ENCODE results near the gene SPRED3. TPM values are rescaled to one million over a fixed set of nuclear protein-coding genes. Genes with fewer than 3 reads are reported as not detected.

SPRED3 gene
- total RNA-seq, 4 donors from 2014 or later: 0.46 to 0.83 (median 0.59) TPM

DNA sequence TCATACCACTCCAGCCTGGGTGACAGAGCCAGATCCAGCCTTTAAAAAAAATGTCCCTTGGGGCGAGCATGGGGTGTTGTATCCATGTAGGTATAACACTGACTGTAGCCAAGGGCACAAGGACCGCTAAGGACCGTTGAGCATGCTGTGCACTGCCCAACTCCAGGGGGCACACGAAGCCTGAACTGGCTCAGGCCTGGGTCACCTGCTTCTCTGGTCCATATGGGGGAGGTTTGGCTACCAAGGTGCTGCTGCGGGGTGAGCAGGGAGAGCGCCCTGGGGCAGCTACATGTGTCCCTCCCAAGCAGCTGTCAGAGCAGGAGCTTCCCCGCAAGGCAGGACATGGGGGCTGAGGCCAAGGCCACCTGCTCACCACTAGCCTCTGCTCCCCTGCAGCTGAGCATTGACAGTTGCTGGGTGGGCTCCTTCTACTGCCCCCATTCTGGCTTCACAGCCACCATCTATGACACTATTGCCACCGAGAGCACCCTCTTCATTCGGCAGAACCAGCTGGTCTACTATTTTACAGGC lies 36.6 kb upstream of the SPRED3 start:
- no peak for DNase-seq (ENCODE audit: extremely low spot score)
- intact Hi-C loops (cut with DNase I): no loop called here
- TF ChIP-seq EP300 (IDR thresholded peaks at IDR 0.05) (no peak), POLR2AphosphoS5 (IDR thresholded peaks at IDR 0.05) (no peak)
- Histone ChIP-seq H3K4me3 (no peak overlapping the region), H3K27me3 (peaks cover 0 to 32% (median 0%) of the 10 kb centered on the region in 4 donors), H3K9me3 (no peaks in the 10 kb centered on the region), H3K27ac (replicated peaks in 1 of 4) (no peak overlapping the region), H3K36me3 (no peaks in the 10 kb centered on the region), H3K4me1 (no peaks in the 10 kb centered on the region)
- WGBS: 74% methylated on average over 9 of the region's 9 CpGs

DNA sequence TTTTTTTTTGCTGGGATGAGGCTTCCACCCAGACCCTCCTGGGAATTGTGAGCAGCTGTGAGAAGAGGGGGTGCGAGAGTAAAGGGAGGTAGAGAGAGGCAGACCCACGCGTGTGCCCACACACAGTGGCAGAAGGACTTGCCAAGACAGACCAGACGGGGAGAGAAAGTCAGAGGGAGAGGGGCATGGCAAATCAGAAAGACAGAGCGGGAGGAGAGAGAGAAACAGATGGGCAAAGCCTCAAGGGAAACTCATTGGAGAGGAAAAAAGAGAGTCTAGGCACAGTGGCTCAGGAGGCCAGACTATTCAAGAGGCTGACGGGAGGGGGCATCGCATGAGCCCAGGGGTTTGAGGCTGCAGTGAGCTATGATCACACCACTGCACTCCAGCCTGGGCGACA lies 35.9 kb upstream of the SPRED3 start:
- peaks cover 0 to 38% (median 0%) of the 10 kb centered on the region in 4 donors for H3K27me3 ChIP-seq
- no peaks in the 10 kb centered on the region for H3K4me1 ChIP-seq
- no peaks in the 10 kb centered on the region for H3K36me3 ChIP-seq
- 65% methylated on average over 8 of the region's 8 CpGs for WGBS
- H3K9me3 ChIP-seq: no peaks in the 10 kb centered on the region
- TF ChIP-seq, protein P1, sequence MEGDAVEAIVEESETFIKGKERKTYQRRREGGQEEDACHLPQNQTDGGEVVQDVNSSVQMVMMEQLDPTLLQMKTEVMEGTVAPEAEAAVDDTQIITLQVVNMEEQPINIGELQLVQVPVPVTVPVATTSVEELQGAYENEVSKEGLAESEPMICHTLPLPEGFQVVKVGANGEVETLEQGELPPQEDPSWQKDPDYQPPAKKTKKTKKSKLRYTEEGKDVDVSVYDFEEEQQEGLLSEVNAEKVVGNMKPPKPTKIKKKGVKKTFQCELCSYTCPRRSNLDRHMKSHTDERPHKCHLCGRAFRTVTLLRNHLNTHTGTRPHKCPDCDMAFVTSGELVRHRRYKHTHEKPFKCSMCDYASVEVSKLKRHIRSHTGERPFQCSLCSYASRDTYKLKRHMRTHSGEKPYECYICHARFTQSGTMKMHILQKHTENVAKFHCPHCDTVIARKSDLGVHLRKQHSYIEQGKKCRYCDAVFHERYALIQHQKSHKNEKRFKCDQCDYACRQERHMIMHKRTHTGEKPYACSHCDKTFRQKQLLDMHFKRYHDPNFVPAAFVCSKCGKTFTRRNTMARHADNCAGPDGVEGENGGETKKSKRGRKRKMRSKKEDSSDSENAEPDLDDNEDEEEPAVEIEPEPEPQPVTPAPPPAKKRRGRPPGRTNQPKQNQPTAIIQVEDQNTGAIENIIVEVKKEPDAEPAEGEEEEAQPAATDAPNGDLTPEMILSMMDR (IDR thresholded peaks at IDR 0.05): no peak
- no peak for TF ChIP-seq POLR2AphosphoS5 (IDR thresholded peaks at IDR 0.05)
- TF ChIP-seq POLR2A (IDR thresholded peaks at IDR 0.05; ENCODE audit: low read depth): no peak
- TF ChIP-seq EP300 (IDR thresholded peaks at IDR 0.05): no peak
- H3K4me3 ChIP-seq: no peak overlapping the region
- DNase-seq (ENCODE audit: extremely low spot score): no peak
- no peak overlapping the region for H3K27ac ChIP-seq (replicated peaks in 1 of 4)
- intact Hi-C loops (cut with DNase I): no loop called here

DNA sequence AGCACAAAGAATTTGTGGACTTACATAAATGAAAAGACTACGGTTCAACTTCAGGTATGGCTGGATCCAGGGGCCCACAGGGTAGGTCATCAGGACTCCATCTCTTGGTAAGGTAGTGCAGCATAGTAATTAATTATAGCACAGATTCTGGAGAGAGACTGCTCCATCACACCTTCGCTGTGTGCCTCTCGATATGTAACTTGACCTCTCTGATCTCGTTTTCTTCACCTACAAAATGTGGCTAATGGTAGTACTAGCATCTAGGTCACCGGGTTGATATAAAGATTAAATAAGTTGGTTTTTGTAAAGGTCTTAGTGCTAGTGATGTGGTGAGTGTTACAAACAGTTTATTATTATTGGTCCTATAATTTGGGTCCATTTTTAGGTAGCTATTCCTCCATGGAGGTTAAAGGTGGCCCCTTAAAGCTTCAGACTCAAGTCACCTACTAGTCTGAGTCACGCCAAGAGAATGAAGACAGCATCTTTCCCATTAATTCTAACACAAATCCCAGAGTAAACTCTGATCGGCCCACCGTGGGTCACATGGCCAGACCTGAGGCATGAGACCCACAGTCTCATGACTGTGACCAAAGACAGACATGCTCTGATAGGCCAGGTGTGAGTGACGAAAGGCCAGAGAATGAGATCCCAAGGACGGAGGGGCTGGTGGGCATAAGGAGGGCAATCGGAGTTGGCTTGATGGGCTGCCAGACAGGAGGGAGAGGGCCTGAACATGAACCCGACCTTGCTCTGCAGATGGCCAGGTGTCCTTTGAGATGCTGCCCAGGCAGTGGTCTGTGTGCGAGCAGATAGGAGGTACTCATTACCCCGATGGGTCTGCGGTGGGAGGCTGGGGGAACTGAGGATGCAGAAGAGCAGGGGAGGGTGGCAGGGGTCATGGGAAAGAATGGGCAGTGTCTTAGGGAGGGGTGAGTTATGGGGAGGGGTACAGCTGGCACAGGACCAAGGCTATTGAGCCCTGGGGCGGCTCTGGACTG lies 32.5 kb upstream of the SPRED3 start:
- no peak for DNase-seq (ENCODE audit: extremely low spot score)
- no peaks in the 10 kb centered on the region for H3K9me3 ChIP-seq
- no peak overlapping the region for H3K27ac ChIP-seq (replicated peaks in 1 of 4)
- H3K27me3 ChIP-seq: peaks cover 0 to 72% (median 6%) of the 10 kb centered on the region in 4 donors
- H3K36me3 ChIP-seq: no peaks in the 10 kb centered on the region
- no peak overlapping the region for H3K4me3 ChIP-seq
- H3K4me1 ChIP-seq: peaks cover 0 to under 1% (median under 1%) of the 10 kb centered on the region in 4 donors
- TF ChIP-seq POLR2AphosphoS5 (IDR thresholded peaks at IDR 0.05): no peak
- TF ChIP-seq POLR2A (IDR thresholded peaks at IDR 0.05; ENCODE audit: low read depth): no peak
- no peak for TF ChIP-seq EP300 (IDR thresholded peaks at IDR 0.05)
- TF ChIP-seq, protein P1 (IDR thresholded peaks at IDR 0.05): no peak
- 82% methylated on average over 16 of the region's 16 CpGs for WGBS
- intact Hi-C loops (cut with DNase I): no loop called here

DNA sequence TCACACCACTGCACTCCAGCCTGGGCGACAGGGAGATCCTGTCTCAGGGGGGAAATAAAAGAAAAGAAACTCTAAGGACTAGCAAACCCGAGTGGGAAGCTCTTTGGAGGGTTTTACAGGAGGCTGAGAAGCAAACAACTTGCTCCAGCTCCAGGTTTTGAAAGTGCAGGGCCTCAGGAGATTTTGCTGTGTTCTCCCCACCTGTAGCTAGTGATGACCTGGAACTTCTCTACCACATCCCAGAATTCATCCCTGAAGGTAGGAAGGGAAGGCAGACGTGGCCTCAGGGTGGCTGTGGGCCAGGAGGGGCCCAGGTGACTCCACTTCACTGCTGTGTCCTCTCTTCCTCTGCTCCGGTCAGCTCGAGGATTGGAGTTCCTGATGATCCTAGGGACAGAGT lies 30.4 kb upstream of the SPRED3 start:
- no peak for DNase-seq (ENCODE audit: extremely low spot score)
- Histone ChIP-seq H3K4me3 (no peak overlapping the region), H3K4me1 (peaks cover 6 to 21% (median 20%) of the 10 kb centered on the region in 4 donors), H3K9me3 (no peaks in the 10 kb centered on the region), H3K27me3 (peaks cover 0 to 72% (median 6%) of the 10 kb centered on the region in 4 donors), H3K36me3 (no peaks in the 10 kb centered on the region), H3K27ac (replicated peaks in 1 of 4) (no peak overlapping the region)
- WGBS: 33% methylated on average over 5 of the region's 5 CpGs
- TF ChIP-seq POLR2AphosphoS5 (IDR thresholded peaks at IDR 0.05) (no peak), POLR2A (IDR thresholded peaks at IDR 0.05; ENCODE audit: low read depth) (no peak), EP300 (IDR thresholded peaks at IDR 0.05) (no peak)
- TF ChIP-seq, protein P1 (IDR thresholded peaks at IDR 0.05): no peak
- intact Hi-C loops (cut with DNase I): no loop called here

Measured in esophagus muscularis mucosa (tissue), 4 donors.